Type B pancreatic cell (in vitro differentiated cells): ENCODE data around the gene LGALS16. TPM values are rescaled to one million over a fixed set of nuclear protein-coding genes. Genes with fewer than 3 reads are reported as not detected.

Experiments used
- DNase-seq: peaks from one replicate; pipeline ENCODE4 v3.0.0; 2021; ENCODE audit warnings: mixed read lengths; ENCODE audit not compliant: unreplicated experiment; ENCODE audit errors: extremely low spot score
- H3K27ac Mint-ChIP-seq: 2 replicates; pipeline ENCODE4 v1.8.0; 2021; ENCODE audit warnings: mild to moderate bottlenecking, mixed read lengths
- H3K27me3 Mint-ChIP-seq: 2 replicates; pipeline ENCODE4 v1.8.0; 2021; ENCODE audit warnings: mixed read lengths
- H3K36me3 Mint-ChIP-seq: 2 replicates; pipeline ENCODE4 v1.8.0; 2021; ENCODE audit warnings: mixed read lengths
- H3K4me1 Mint-ChIP-seq: one replicate; pipeline ENCODE4 v1.8.0; 2021; ENCODE audit warnings: mixed read lengths; ENCODE audit not compliant: unreplicated experiment
- H3K4me3 Mint-ChIP-seq: 2 replicates; pipeline ENCODE4 v1.8.0; 2021; ENCODE audit warnings: mild to moderate bottlenecking, mixed read lengths
- H3K9me3 Mint-ChIP-seq: 2 replicates; pipeline ENCODE4 v1.8.0; 2021; ENCODE audit warnings: mixed read lengths
- total RNA-seq: library from RNA; stranded (reverse); gene quantifications from 2 replicates; pipeline ENCODE4 v1.2.1, GENCODE V29; 2021; ENCODE audit warnings: low replicate concordance
- TF ChIP-seq, protein P1 (sequence below): fragments of 200-600 bp; sonication (generic); conservative IDR thresholded peaks from 2 replicates; pipeline ENCODE4 v1.5.0; 2021; ENCODE audit warnings: antibody characterized with exemption, mild to moderate bottlenecking

The LGALS16 gene
- total RNA-seq, 1 donor from 2014 or later = not detected

DNA sequence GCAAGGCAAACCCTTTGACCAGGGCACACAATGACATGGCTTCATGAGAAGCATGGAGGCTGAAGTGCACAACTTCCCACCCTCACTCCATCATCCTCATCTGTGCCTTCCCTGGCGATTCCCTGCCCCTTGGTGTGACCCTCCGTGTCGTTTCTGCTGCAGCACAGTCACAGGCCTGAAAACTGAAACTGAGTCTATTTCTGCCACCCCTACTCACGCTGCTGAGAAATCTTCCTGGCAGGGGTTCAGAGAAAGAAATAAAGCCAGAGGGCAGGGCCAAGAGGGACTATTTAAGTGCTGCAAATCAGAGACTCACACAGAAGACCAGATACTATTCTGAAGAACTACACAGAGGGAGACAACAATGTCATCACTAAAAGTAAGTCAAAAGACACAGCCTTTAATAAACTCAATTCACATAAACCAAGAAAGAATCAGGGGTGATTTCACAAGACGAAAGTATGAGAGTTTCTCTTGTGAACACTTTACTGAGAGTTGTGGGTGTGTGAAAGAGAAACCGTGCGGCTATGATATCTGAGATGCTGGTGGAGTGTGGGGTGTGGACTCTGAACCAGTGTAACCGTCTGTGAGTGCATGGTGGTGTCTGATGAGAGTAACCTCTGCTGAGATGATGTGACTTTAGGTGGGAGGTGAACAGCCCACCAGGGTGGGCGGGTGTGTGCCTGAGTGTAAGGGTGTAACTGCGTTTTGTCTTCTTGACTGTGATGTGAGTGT lies 23.5 kb downstream of the LGALS16 start:
- no peak overlapping the region for H3K27ac Mint-ChIP-seq

DNA sequence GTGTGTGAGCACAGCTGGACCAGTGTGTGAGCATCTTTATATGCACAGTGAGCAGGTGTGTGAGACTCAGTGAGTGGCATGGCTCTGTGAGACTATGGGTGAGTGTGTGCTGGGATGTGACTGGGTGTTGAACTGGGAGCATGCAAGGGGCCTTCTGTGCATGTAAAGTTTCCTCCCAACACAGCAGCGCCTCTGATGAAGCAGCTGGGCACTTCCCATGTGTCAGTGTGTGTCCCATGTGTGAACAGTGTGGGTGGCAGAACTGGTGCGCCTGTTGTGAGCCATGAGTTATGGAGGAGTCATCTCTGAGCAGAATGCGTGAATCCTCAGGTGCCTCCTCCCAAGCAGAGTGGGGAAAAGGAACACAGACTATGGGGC lies 24.1 kb downstream of the LGALS16 start:
- H3K36me3 Mint-ChIP-seq = no peaks in the 10 kb centered on the region
- peaks cover 36% of the 10 kb centered on the region for H3K27me3 Mint-ChIP-seq
- TF ChIP-seq, protein P1, sequence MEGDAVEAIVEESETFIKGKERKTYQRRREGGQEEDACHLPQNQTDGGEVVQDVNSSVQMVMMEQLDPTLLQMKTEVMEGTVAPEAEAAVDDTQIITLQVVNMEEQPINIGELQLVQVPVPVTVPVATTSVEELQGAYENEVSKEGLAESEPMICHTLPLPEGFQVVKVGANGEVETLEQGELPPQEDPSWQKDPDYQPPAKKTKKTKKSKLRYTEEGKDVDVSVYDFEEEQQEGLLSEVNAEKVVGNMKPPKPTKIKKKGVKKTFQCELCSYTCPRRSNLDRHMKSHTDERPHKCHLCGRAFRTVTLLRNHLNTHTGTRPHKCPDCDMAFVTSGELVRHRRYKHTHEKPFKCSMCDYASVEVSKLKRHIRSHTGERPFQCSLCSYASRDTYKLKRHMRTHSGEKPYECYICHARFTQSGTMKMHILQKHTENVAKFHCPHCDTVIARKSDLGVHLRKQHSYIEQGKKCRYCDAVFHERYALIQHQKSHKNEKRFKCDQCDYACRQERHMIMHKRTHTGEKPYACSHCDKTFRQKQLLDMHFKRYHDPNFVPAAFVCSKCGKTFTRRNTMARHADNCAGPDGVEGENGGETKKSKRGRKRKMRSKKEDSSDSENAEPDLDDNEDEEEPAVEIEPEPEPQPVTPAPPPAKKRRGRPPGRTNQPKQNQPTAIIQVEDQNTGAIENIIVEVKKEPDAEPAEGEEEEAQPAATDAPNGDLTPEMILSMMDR = no peak
- H3K9me3 Mint-ChIP-seq = no peaks in the 10 kb centered on the region
- no peak overlapping the region for H3K4me3 Mint-ChIP-seq
- H3K27ac Mint-ChIP-seq = no peak overlapping the region
- no peak for DNase-seq
- H3K4me1 Mint-ChIP-seq = no peaks in the 10 kb centered on the region

More for the DNA sequence above, 23.5 kb downstream of the LGALS16 start:
- no peak overlapping the region for H3K4me3 Mint-ChIP-seq
- peaks cover 40% of the 10 kb centered on the region for H3K27me3 Mint-ChIP-seq
- TF ChIP-seq, protein P1 = no peak
- H3K4me1 Mint-ChIP-seq = no peaks in the 10 kb centered on the region
- H3K36me3 Mint-ChIP-seq = no peaks in the 10 kb centered on the region
- H3K9me3 Mint-ChIP-seq = no peaks in the 10 kb centered on the region
- no peak for DNase-seq

DNA sequence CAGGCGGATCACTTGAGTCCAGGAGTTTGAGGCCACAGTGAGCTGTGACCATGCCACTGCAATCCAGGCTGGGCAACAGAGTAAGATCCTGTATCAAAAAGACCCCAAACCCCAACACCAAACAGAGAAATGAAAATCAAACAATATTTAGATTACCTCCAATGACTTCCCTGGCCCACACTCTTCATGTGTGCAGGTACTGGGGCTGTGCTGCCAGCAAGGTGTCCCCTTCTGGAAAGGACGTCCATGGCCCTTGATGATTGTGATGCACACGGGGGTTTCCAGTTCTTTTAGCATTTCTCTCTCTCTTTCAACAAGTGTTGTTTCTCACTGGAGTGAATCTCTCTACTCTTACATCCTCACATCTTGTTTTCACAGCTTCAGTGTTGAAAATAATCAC lies 24.9 kb downstream of the LGALS16 start:
- TF ChIP-seq, protein P1 = no peak
- Mint-ChIP-seq H3K9me3 (no peaks in the 10 kb centered on the region), H3K27me3 (peaks cover 35% of the 10 kb centered on the region), H3K4me3 (no peak overlapping the region), H3K4me1 (no peaks in the 10 kb centered on the region), H3K36me3 (no peaks in the 10 kb centered on the region), H3K27ac (no peak overlapping the region)
- no peak for DNase-seq

DNA sequence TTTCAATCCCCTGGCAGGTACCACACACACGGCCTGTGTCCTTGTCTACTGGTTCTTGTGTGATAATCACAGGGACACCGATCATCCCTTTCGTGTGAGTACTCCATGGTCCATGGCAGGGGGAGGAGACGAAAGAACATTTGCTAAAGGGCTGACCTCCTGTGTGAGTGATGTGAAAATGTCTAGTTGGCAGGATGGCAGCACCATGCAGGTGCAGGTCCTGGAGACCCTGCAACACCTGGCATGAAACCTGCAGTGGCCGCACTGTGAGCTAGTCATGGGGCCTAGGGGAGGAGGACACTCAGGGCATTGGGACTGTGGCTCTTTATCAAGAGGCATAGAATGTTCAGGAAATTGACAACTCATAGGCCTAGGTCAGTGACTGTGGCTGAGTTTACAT lies 25.7 kb downstream of the LGALS16 start:
- no peak for DNase-seq
- no peaks in the 10 kb centered on the region for H3K36me3 Mint-ChIP-seq
- TF ChIP-seq, protein P1 = no peak
- no peak overlapping the region for H3K4me3 Mint-ChIP-seq
- H3K9me3 Mint-ChIP-seq = no peaks in the 10 kb centered on the region
- no peaks in the 10 kb centered on the region for H3K4me1 Mint-ChIP-seq
- peaks cover 39% of the 10 kb centered on the region for H3K27me3 Mint-ChIP-seq
- no peak overlapping the region for H3K27ac Mint-ChIP-seq

DNA sequence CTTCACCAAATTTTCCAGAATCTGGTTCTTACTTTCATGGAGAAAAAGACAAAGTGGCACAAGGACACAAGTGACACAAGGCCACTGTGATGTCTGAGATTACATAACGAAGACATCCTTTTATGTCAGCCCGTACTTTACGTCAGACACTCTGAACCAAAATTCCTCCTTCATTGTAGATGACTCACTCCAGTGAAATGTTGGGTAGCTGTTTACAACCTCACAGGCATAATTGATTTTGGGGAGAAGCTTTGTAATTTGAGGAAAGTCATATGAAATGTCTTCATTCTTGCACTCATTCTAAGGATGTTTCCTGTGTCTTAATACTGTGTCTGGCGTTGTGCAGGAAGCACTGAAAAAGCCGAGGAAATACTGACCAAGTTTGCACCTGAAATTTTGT lies 28.6 kb downstream of the LGALS16 start:
- DNase-seq = no peak
- Mint-ChIP-seq H3K36me3 (no peaks in the 10 kb centered on the region), H3K27me3 (peaks cover 32% of the 10 kb centered on the region), H3K27ac (no peak overlapping the region), H3K4me3 (no peak overlapping the region), H3K4me1 (no peaks in the 10 kb centered on the region), H3K9me3 (no peaks in the 10 kb centered on the region)
- TF ChIP-seq, protein P1 = no peak
